Measurements from ENCODE around the gene DARS1. TPM values are rescaled to one million over a fixed set of nuclear protein-coding genes. Genes with fewer than 3 reads are reported as not detected.

Gene DARS1
- total and polyA plus RNA-seq, 2 experiments from 2014 or later: 115 to 148 TPM

DNA sequence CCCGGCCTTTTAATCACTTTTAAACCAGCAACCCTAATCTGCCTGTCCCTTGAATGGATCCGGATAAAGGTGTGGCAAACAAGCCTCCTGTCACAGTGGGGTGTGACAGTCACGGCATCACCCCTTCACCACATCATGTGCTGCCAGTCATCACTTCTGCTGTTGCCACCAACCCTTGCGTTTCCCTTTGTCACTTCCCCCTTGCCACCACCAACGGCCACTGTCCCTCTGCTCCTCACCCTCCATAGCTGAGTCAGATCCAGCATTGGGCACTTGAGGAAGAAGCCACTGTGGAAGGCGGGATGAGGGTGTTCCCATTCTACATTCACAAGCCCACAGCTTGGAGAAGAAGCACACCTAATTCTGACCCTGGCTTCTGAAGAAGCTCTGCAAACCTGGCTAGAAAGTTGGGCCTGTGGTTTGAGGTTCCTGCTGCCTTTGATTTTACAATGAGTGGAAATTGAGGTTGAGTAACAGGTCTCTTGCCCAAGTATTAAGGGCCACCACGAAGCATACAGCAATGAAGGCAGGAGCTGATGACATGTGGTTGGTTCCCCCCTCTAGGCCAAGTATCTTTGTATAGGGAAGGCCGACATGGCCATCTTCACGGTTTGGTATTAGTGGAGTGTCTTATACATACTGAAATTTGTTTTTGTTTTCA, 22.9 kb upstream of the DARS1 start:
- no peak for DNase-seq (ENCODE audit: low spot score)
- H4K20me1 ChIP-seq (replicated peaks; ENCODE audit: insufficient read depth): no peaks in the 10 kb centered on the region
- no peaks in the 10 kb centered on the region for H3K27me3 Mint-ChIP-seq (ENCODE audit: insufficient read depth, low read depth, poor library complexity)

More for the DNA sequence above, 22.9 kb upstream of the DARS1 start:
- Histone ChIP-seq H3F3A (replicated peaks; ENCODE audit: low read depth) (no peaks in the 10 kb centered on the region), H3K79me2 (replicated peaks; ENCODE audit: insufficient read depth) (no peaks in the 10 kb centered on the region), H3K4me1 (ENCODE audit: insufficient read depth) (peaks cover 6% of the 10 kb centered on the region), H3K4me3 (no peak overlapping the region), H3K36me3 (ENCODE audit: insufficient read depth) (no peaks in the 10 kb centered on the region), H3K4me2 (no peak overlapping the region), H3K9me2 (ENCODE audit: insufficient read depth) (no peaks in the 10 kb centered on the region; the same call in 1 of the 2 replicates), H3K27me3 (ENCODE audit: insufficient read depth) (no peaks in the 10 kb centered on the region), H2AFZ (no peak overlapping the region), H3K27ac (ENCODE audit: low read depth) (no peak overlapping the region)
- Mint-ChIP-seq H3K36me3 (ENCODE audit: low read depth) (peaks cover 9% of the 10 kb centered on the region; the same call in 2 of the 3 replicates), H3K4me3 (no peak overlapping the region), H3K27ac (no peak overlapping the region), H3K9me3 (peaks cover 9% of the 10 kb centered on the region), H3K4me1 (peaks cover 27% of the 10 kb centered on the region)
- no peak for ATAC-seq
- TF ChIP-seq EZH2 (IDR thresholded peaks at IDR 0.05; ENCODE audit: low read depth, unreplicated experiment): no peak
- no peak for TF ChIP-seq ZNF462 (CRISPR knock-in tag; IDR thresholded peaks at IDR 0.05)
- TF ChIP-seq, protein P1, sequence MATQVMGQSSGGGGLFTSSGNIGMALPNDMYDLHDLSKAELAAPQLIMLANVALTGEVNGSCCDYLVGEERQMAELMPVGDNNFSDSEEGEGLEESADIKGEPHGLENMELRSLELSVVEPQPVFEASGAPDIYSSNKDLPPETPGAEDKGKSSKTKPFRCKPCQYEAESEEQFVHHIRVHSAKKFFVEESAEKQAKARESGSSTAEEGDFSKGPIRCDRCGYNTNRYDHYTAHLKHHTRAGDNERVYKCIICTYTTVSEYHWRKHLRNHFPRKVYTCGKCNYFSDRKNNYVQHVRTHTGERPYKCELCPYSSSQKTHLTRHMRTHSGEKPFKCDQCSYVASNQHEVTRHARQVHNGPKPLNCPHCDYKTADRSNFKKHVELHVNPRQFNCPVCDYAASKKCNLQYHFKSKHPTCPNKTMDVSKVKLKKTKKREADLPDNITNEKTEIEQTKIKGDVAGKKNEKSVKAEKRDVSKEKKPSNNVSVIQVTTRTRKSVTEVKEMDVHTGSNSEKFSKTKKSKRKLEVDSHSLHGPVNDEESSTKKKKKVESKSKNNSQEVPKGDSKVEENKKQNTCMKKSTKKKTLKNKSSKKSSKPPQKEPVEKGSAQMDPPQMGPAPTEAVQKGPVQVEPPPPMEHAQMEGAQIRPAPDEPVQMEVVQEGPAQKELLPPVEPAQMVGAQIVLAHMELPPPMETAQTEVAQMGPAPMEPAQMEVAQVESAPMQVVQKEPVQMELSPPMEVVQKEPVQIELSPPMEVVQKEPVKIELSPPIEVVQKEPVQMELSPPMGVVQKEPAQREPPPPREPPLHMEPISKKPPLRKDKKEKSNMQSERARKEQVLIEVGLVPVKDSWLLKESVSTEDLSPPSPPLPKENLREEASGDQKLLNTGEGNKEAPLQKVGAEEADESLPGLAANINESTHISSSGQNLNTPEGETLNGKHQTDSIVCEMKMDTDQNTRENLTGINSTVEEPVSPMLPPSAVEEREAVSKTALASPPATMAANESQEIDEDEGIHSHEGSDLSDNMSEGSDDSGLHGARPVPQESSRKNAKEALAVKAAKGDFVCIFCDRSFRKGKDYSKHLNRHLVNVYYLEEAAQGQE (IDR thresholded peaks at IDR 0.05; ENCODE audit: unreplicated experiment): no peak
- TF ChIP-seq, protein P2, sequence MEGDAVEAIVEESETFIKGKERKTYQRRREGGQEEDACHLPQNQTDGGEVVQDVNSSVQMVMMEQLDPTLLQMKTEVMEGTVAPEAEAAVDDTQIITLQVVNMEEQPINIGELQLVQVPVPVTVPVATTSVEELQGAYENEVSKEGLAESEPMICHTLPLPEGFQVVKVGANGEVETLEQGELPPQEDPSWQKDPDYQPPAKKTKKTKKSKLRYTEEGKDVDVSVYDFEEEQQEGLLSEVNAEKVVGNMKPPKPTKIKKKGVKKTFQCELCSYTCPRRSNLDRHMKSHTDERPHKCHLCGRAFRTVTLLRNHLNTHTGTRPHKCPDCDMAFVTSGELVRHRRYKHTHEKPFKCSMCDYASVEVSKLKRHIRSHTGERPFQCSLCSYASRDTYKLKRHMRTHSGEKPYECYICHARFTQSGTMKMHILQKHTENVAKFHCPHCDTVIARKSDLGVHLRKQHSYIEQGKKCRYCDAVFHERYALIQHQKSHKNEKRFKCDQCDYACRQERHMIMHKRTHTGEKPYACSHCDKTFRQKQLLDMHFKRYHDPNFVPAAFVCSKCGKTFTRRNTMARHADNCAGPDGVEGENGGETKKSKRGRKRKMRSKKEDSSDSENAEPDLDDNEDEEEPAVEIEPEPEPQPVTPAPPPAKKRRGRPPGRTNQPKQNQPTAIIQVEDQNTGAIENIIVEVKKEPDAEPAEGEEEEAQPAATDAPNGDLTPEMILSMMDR (conservative IDR thresholded peaks at IDR 0.05; ENCODE audit: low read depth in 2 of 2): no peak
- no peak for TF ChIP-seq ZNF331 (CRISPR knock-in tag; IDR thresholded peaks at IDR 0.05; ENCODE audit: low read depth)
- TF ChIP-seq POLR2AphosphoS5 (IDR thresholded peaks at IDR 0.05; ENCODE audit: low read depth): no peak
- no peak for TF ChIP-seq STAT1 (IDR thresholded peaks at IDR 0.05; ENCODE audit: unreplicated experiment)

Data from GM23338 (cell line).